ENCODE data around the gene DUT.

DNA sequence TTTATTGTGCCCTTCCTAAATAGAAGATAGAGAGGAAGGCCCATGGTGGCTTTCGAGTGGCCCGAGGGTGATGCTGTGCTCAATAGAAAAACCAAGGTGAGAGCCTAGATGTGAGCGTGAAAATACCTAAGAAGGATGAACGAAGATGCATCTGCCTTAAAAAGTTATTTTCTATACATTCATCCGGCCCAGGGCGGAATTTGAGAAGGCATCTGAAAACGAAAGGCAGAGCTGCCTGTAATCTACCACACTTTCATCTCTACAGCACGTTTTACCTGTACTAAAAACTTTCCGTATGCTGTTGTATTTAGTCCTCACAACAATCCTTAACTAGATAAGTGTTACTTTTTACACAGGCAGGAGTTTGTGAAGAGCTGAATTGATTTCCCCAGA lies 1.4 kb downstream of the DUT start:
- TF ChIP-seq, protein P1, sequence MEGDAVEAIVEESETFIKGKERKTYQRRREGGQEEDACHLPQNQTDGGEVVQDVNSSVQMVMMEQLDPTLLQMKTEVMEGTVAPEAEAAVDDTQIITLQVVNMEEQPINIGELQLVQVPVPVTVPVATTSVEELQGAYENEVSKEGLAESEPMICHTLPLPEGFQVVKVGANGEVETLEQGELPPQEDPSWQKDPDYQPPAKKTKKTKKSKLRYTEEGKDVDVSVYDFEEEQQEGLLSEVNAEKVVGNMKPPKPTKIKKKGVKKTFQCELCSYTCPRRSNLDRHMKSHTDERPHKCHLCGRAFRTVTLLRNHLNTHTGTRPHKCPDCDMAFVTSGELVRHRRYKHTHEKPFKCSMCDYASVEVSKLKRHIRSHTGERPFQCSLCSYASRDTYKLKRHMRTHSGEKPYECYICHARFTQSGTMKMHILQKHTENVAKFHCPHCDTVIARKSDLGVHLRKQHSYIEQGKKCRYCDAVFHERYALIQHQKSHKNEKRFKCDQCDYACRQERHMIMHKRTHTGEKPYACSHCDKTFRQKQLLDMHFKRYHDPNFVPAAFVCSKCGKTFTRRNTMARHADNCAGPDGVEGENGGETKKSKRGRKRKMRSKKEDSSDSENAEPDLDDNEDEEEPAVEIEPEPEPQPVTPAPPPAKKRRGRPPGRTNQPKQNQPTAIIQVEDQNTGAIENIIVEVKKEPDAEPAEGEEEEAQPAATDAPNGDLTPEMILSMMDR (conservative IDR thresholded peaks at IDR 0.05 in 1 of 2, IDR thresholded peaks at IDR 0.05 in 1 of 2; ENCODE audit: extremely low read depth in 1 of 2, insufficient read depth in 1 of 2, low read depth in 1 of 2, low read length in 2 of 2): no peak
- TF ChIP-seq EZH2 (IDR thresholded peaks at IDR 0.05; ENCODE audit: borderline replicate concordance, low read length): no peak

All from mammary epithelial cell (primary cell).